H9 (cell line): Measurements from ENCODE around the gene TAF5L. TPM values are rescaled to one million over a fixed set of nuclear protein-coding genes. Genes with fewer than 3 reads are reported as not detected.

Source experiments
- DNase-seq: peaks from one replicate; pipeline ENCODE4 v3.0.0-alpha.2; 2017
- H2AFZ ChIP-seq: one replicate; pipeline ENCODE4 v1.6.1; 2013; ENCODE audit warnings: mild to moderate bottlenecking, low read length, control low read depth, moderate library complexity
- H2AK5ac ChIP-seq: 2 replicates; pipeline ENCODE4 v1.6.1; 2013; ENCODE audit warnings: low read length, control low read depth, mixed read lengths; ENCODE audit not compliant: insufficient read length
- H2BK120ac ChIP-seq: one replicate; pipeline ENCODE4 v1.6.1; 2013; ENCODE audit warnings: low read depth, mild to moderate bottlenecking, low read length, control low read depth, inconsistent platforms; ENCODE audit not compliant: poor library complexity, severe bottlenecking
- H2BK12ac ChIP-seq: 2 replicates; pipeline ENCODE4 v1.6.1; 2013; ENCODE audit warnings: low read length, control low read depth, mixed read lengths, low read depth; ENCODE audit not compliant: insufficient read length
- H2BK15ac ChIP-seq: 2 replicates; pipeline ENCODE4 v1.6.1; 2013; ENCODE audit warnings: low read depth, low read length, control low read depth
- H2BK20ac ChIP-seq: one replicate; pipeline ENCODE4 v1.6.1; 2013; ENCODE audit warnings: low read depth, mild to moderate bottlenecking, low read length, control low read depth, inconsistent platforms; ENCODE audit not compliant: poor library complexity, severe bottlenecking
- H2BK5ac ChIP-seq: 2 replicates; pipeline ENCODE4 v1.6.1; 2013; ENCODE audit warnings: low read length, control low read depth, mixed read lengths; ENCODE audit not compliant: insufficient read length
- H3K14ac ChIP-seq: 2 replicates; pipeline ENCODE4 v1.6.1; 2013; ENCODE audit warnings: low read length, control low read depth; ENCODE audit not compliant: insufficient read depth
- H3K18ac ChIP-seq: 2 replicates; pipeline ENCODE4 v1.6.1; 2013; ENCODE audit warnings: low read depth, mild to moderate bottlenecking, mixed read lengths, low read length, control low read depth; ENCODE audit not compliant: insufficient read length
- H3K23ac ChIP-seq: 2 replicates; pipeline ENCODE4 v1.6.1; 2013; ENCODE audit warnings: low read length, control low read depth, mixed read lengths, low read depth; ENCODE audit not compliant: insufficient read length
- H3K23me2 ChIP-seq: 2 replicates; pipeline ENCODE4 v1.6.1; 2013; ENCODE audit warnings: low read depth, mild to moderate bottlenecking, mixed read lengths, low read length, control low read depth; ENCODE audit not compliant: insufficient read length, poor library complexity, severe bottlenecking
- H3K27ac ChIP-seq: 2 replicates; pipeline ENCODE4 v1.5.1; 2013; ENCODE audit warnings: low read length, control low read depth, mixed read lengths, low read depth; ENCODE audit not compliant: insufficient read length
- H3K27me3 ChIP-seq: 2 replicates; pipeline ENCODE4 v1.6.1; 2013; ENCODE audit warnings: low read length, control low read depth, inconsistent platforms; ENCODE audit not compliant: insufficient read depth
- H3K4ac ChIP-seq: 2 replicates; pipeline ENCODE4 v1.6.1; 2013; ENCODE audit warnings: low read depth, mild to moderate bottlenecking, control low read depth, inconsistent platforms, low read length, moderate library complexity
- H3K4me1 ChIP-seq: 2 replicates; pipeline ENCODE4 v1.6.1; 2013; ENCODE audit warnings: low read length, control low read depth, inconsistent platforms; ENCODE audit not compliant: insufficient read depth
- H3K4me2 ChIP-seq: 2 replicates; pipeline ENCODE4 v1.6.1; 2013; ENCODE audit warnings: low read length, control low read depth, mixed read lengths; ENCODE audit not compliant: insufficient read length, insufficient read depth
- H3K56ac ChIP-seq: 2 replicates; pipeline ENCODE4 v1.6.1; 2013; ENCODE audit warnings: low read depth, mild to moderate bottlenecking, mixed read lengths, low read length, control low read depth; ENCODE audit not compliant: insufficient read length
- H3K79me1 ChIP-seq: 2 replicates; pipeline ENCODE4 v1.6.1; 2013; ENCODE audit warnings: low read depth, mild to moderate bottlenecking, moderate library complexity, low read length, control low read depth, inconsistent platforms; ENCODE audit not compliant: insufficient read depth, poor library complexity, severe bottlenecking
- H3K79me2 ChIP-seq: 2 replicates; pipeline ENCODE4 v1.6.1; 2013; ENCODE audit warnings: low read length, control low read depth, inconsistent platforms; ENCODE audit not compliant: insufficient read depth
- H3K9ac ChIP-seq: 2 replicates; pipeline ENCODE4 v1.6.1; 2013; ENCODE audit warnings: low read length, control low read depth, mixed read lengths; ENCODE audit not compliant: insufficient read length; ENCODE audit errors: extremely low read depth
- H3K9me3 ChIP-seq: one replicate; pipeline ENCODE4 v1.6.1; 2013; ENCODE audit warnings: low read depth, low read length, inconsistent platforms; ENCODE audit not compliant: control insufficient read depth
- H3T11ph ChIP-seq: one replicate; pipeline ENCODE4 v1.6.1; 2013; ENCODE audit warnings: mild to moderate bottlenecking, low read length, control low read depth, inconsistent platforms
- H4K20me1 ChIP-seq: one replicate; pipeline ENCODE4 v1.6.1; 2013; ENCODE audit not compliant: control insufficient read depth, insufficient read length, insufficient read depth
- H4K5ac ChIP-seq: 2 replicates; pipeline ENCODE4 v1.6.1; 2013; ENCODE audit warnings: low read depth, mild to moderate bottlenecking, mixed read lengths, low read length, control low read depth; ENCODE audit not compliant: insufficient read length
- H4K8ac ChIP-seq: replicated peaks from 2 replicates; pipeline ENCODE4 v1.6.1; 2013; ENCODE audit warnings: low read length, control low read depth, mixed read lengths, low read depth; ENCODE audit not compliant: insufficient read length
- H4K91ac ChIP-seq: 2 replicates; pipeline ENCODE4 v1.6.1; 2013; ENCODE audit warnings: low read depth, mild to moderate bottlenecking, moderate library complexity, mixed read lengths, low read length, control low read depth; ENCODE audit not compliant: insufficient read length
- H3K27ac Mint-ChIP-seq, 3 experiments: 2 replicates in 2 of 3; 3 replicates in 1 of 3; pipeline ENCODE4 v1.8.0; 2020 to 2021; ENCODE audit warnings: mixed read lengths in 3 of 3, mild to moderate bottlenecking in 1 of 3, moderate library complexity in 1 of 3
- H3K27me3 Mint-ChIP-seq: 2 replicates; pipeline ENCODE4 v1.8.0; 2021; ENCODE audit warnings: low read depth, mild to moderate bottlenecking, moderate library complexity, mixed read lengths
- H3K36me3 Mint-ChIP-seq, 3 experiments: 2 replicates in 2 of 3; 3 replicates in 1 of 3; pipeline ENCODE4 v1.8.0; 2020 to 2021; ENCODE audit warnings: low read depth in 3 of 3, mixed read lengths in 3 of 3; ENCODE audit not compliant: insufficient read depth in 1 of 3
- H3K4me1 Mint-ChIP-seq, 2 experiments: 2 replicates each; pipeline ENCODE4 v1.8.0; 2020; ENCODE audit warnings: mixed read lengths in 2 of 2
- H3K4me3 Mint-ChIP-seq, 2 experiments: 2 replicates in 1 of 2; 3 replicates in 1 of 2; pipeline ENCODE4 v1.8.0; 2020 to 2021; ENCODE audit warnings: mild to moderate bottlenecking in 2 of 2, mixed read lengths in 2 of 2, moderate library complexity in 1 of 2
- H3K9me3 Mint-ChIP-seq, 2 experiments: 2 replicates in 1 of 2; 3 replicates in 1 of 2; pipeline ENCODE4 v1.8.0; 2020; ENCODE audit warnings: mild to moderate bottlenecking in 2 of 2, mixed read lengths in 2 of 2, moderate library complexity in 1 of 2
- CTCF ChIP-seq: fragments of 200-600 bp; sonication (generic); conservative IDR thresholded peaks from 3 replicates; pipeline ENCODE4 v1.8.0; 2021; ENCODE audit warnings: antibody characterized with exemption, mild to moderate bottlenecking
- WGBS: extraction: QIAGEN DNeasy Blood & Tissue Kit; methylation state at CpG from one replicate; pipeline ENCODE4 v1.1.7; 2013; ENCODE audit warnings: missing lambda C conversion rate, low lambda C conversion rate, mixed read lengths; ENCODE audit not compliant: insufficient read length; ENCODE audit errors: extremely low coverage; 5-methylcytosine and 5-hydroxymethylcytosine counted together
- total RNA-seq: library from RNA; stranded (reverse); gene quantifications from 2 replicates; pipeline ENCODE4 v1.2.1, GENCODE V29; 2021

Gene TAF5L
- total RNA-seq, 1 experiment from 2014 or later, result 30.3 TPM

GRCh38 chr1:229671310-229671709 lies 45.4 kb upstream of the TAF5L start:
- H3K4me1 ChIP-seq, result no peaks in the 10 kb centered on the region
- no peak overlapping the region for H3T11ph ChIP-seq
- H3K9ac ChIP-seq, result no peak overlapping the region
- H3K4ac ChIP-seq, result no peak overlapping the region
- H2AFZ ChIP-seq, result no peak overlapping the region
- no peaks in the 10 kb centered on the region for H3K23me2 ChIP-seq
- H4K91ac ChIP-seq, result no peak overlapping the region
- no peak overlapping the region for H2BK5ac ChIP-seq
- H3K27ac ChIP-seq, result no peak overlapping the region
- Mint-ChIP-seq H3K9me3 (no peaks in the 10 kb centered on the region; a peak in 1 of 5 replicates), H3K4me3 (no peak overlapping the region), H3K36me3 (no peaks in the 10 kb centered on the region; a peak in 2 of 7 replicates), H3K27me3 (no peaks in the 10 kb centered on the region), H3K27ac (no peak overlapping the region), H3K4me1 (peaks cover 4 to 12% of the 10 kb centered on the region in 2 experiments; a peak in 3 of 4 replicates)
- no peaks in the 10 kb centered on the region for H3K27me3 ChIP-seq
- no peaks in the 10 kb centered on the region for H4K20me1 ChIP-seq
- H4K5ac ChIP-seq, result no peak overlapping the region
- H4K8ac ChIP-seq, result no peak overlapping the region
- H3K56ac ChIP-seq, result no peak overlapping the region
- H3K4me2 ChIP-seq, result no peak overlapping the region
- H3K9me3 ChIP-seq, result no peaks in the 10 kb centered on the region
- no peaks in the 10 kb centered on the region for H3K79me1 ChIP-seq
- no peak for DNase-seq
- no peak overlapping the region for H2AK5ac ChIP-seq
- H2BK12ac ChIP-seq, result no peak overlapping the region
- H3K79me2 ChIP-seq, result no peaks in the 10 kb centered on the region
- H2BK120ac ChIP-seq, result no peak overlapping the region
- H3K23ac ChIP-seq, result no peak overlapping the region
- H2BK20ac ChIP-seq, result no peak overlapping the region
- no peak overlapping the region for H2BK15ac ChIP-seq
- no CpG with 5 or more reads among the region's 5 CpGs for WGBS
- no peak overlapping the region for H3K18ac ChIP-seq
- H3K14ac ChIP-seq, result no peak overlapping the region
- TF ChIP-seq CTCF, result no peak
